NCI-H2081 treated with DMSO at 0.1 percent for 48 hours (cell line): ENCODE measurements around the gene PUS10.
"Not testable (repeated sequence)": the region's sequence is repeated elsewhere in the genome, so short reads cannot be mapped to it uniquely, and the experiment has no call there.

Experiments used
- DNase-seq: peaks from one replicate; lab custom pipeline; 2025; lab: John Stamatoyannopoulos, UW

PUS10 gene

DNA sequence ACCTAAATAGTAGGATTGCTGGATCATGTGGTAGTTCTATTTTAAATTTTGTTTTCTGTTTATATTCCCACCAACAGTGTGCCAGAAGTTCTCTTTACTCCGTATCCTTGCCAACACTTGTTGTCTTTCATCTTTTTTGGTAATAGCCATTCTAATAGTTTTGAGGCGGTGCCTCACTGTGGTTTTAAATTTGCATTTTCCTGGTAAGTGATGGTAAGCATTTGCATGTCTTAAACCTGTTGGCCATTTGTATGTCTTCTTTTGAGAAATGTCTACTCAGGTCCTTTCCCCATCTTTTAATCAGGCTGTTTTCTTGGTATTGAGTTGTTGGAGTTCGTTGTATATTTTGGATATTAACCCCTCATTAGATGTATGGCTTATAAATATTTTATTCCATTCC lies 85.1 kb downstream of the PUS10 start:
- no peak for DNase-seq

DNA sequence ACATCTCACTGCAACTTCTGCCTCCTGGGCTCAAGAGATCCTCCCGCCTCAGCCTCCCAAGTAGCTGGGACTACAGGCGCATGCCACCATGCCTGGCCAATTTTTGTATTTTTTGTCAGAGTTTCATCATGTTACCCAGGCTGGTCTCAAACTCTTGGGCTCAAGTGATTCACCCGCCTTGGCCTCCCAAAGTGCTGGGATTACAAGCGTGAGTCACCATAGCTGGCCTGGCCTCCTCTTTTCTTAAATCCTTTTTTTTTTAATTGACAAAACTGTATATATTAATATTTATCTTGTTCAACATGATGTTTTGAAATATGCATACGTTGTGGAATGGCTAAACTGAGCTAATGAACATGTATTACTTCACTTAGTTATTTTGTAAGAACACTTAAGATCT lies 86.0 kb downstream of the PUS10 start:
- DNase-seq: not testable (repeated sequence)

DNA sequence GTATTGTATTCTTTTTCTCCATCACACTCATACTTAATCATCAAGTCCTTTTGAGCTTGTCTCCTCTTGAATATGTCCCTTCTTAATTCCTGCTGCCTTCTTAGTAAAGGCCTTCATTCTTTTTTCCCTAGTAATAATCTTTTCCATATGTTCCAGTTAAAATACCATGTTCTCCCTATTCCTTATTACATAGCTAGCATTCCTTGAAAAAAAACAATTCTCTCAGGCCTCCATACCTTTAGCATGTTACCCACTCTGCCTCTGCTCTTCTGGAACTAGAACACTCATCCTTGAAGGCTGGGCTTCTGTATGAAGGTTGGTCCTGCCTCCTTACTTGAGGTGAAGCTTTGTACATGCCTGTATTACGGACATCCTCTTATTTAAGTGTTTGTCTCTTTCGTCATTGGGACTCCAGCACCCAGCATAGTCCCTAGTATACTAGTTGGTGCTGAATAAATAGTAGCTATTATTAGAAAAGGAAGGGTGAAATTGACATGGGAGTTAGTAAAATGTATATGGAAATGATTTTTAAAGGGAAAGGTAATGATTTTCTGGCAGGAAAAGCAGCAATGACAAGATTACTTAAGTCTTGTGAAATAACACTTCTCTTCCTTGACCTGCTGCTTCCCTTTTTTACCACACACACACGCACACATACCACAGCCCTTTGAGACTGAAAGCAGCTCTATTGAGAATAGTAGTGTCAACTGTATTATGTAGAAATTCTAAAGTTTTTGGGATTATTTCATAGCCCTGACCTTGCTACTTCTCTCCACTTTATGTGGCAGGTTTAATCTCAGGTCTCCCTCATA lies 91.1 kb downstream of the PUS10 start:
- no peak for DNase-seq

DNA sequence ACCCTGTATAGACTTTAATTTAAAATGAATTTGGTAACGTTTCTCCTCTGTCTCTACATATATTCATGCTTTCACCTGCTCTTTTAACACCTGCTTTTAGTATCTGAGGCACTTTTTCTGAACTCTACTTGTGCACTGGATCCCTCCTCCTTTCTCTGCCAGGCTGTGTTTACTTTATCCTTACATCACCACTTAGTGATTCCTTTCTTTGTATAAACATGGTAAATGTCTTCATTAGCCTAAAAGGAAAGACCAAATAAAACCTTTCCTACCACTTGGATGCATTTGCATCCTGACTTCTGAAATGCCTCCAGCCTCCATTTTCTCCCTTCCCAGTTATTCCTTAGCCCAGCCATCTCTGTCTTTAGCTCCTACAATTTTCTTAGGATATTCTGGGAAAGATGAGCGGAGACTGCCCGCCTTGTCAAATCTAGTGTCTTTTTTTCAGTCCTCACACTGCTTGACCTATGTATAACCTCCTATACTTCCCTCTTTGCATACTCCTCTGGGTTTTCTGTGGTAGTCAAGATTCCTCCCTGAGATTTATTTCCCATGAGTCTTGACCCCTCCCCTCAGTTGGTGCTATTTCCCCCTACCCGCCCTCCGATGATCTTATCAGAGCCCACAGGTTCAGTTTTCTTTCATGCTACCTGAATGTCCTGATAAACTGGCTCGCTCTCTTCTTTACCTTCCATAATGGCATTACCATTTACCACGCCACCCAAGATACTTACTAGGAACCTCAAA lies 91.9 kb downstream of the PUS10 start:
- no peak for DNase-seq

DNA sequence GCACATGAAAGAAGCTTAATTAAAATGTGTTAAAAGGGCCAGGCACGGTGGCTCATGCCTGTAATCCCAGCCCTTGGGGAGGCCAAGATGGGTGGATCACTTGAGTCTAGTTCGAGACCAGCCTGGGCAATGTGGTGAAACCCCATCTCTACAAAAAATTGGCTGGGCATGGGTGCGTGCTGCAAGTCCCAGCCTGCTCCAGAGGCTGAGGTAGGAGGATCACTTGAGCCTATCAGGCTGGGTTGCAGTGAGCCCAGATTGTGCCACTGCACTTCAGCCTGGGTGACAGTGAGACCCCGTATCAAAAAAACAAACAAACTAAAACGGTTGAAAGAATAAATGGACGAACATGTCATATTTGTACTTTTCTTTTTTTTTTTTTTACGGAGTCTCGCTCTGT lies 110.7 kb downstream of the PUS10 start:
- no peak for DNase-seq

DNA sequence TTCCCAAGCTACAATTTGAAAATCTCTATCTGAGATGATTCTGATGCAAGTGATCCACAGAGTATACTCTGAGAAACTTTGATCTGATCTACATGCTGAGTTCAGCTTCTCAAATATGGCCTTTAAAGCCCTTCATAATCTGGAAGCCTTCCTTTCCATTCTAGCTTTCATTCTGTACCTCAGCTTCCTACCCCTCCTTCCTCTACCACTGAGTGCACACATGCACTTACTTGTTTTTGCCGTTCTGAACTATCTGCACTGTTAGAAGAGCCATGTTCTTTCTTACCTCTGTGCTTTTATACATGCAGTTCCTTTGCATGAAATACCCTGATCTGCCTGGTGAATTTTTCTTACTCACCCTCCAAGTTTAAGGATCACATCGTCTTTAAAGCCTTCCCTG lies 111.7 kb downstream of the PUS10 start:
- no peak for DNase-seq

DNA sequence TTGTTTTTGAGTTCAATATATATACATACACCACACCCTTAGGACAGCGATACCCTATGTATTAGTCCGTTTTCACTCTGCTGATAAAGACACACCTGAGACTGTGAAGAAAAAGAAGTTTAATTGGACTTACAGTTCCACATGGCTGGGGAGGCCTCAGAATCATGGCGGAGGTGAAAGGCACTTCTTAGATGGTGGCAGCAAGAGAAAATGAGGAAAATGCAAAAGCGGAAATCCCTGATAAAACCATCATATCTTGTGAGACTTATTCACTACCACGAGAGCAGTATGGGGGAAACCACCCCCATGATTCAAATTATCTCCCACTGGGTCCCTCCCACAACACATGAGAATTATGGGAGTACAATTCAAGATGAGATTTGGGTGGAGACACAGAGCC lies 112.2 kb downstream of the PUS10 start:
- DNase-seq: not testable (repeated sequence)

DNA sequence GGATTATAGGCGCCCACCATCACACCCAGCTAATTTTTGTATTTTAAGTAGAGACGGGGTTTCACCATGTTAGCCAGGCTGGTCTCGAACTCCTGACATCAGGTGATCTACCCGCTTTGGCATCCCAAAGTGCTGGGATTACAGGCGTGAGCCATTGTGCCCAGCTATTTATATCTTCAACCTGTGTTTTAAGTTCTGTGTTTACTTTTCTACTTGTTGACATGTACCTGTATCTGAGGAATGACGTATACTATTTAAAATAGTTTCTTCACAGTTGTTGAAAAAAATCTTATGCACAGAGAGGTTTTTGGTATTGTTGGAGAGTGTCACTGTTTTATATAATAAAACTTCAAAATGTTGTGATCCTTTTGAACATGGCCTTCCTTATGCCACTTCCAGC lies 116.8 kb downstream of the PUS10 start:
- DNase-seq: not testable (repeated sequence)

DNA sequence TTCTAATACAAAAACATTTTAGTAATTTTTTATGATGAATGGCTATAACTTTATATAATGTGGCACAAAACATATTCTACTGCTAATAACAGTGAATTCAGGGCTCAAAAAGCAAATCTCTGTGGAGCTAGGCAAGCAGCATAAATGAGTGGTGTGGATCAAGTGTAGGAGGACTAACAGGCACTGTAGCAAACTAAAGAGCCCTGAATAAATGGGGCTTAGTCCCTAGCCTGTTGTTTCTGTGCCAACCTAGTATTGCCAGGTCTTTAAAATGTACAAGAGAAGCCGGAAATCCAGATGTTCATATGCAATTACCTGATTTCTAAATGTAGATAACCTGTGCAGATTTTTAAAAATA lies 118.2 kb downstream of the PUS10 start:
- no peak for DNase-seq

DNA sequence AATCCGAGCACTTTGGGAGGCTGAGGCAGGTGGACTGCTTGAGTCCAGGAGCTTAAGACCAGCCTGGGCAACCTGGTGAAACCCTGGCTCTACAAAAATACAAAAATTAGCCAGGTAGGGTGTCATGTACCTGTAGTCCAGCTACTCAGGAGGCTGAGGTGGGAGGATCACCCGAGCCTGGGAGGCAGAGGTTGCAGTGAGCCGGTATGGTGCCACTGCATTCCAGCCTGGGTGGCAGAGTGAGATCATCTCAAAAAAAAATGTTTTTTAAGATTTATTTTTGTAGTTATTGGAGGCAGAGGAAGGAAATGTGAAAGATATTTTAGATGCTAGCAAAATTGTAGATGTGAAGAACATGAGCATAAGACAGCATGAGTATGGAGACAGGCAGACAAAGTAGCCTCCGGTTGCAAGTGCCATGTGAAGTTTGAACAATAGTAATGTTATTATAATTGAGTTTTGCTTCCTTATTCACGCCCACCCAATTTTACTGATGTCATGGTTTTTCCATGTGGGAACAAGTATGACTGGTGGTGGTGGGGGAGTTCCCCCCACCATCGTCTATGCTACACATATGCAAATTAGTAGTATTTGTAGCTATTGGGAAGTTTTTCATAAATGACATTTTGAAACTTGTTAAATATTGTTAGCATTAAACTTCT lies 118.7 kb downstream of the PUS10 start:
- no peak for DNase-seq

DNA sequence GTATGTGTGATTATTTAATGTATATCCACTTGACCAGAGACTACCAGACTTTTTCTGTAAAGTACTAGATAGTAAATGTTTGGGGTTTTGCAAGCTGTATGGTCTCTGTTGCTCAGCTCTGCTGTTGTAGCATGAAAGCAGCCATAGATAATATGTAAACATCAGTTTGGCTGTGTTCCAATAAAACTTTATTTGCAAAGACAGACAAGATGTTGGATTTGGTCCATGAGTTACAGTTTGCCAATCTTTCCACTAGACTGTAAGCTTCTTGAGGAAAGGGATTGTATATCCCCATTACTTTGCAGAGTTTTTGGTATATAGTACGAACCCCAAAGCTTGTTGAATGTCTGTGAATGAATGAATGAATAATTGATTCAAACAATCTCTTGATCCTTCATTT lies 119.5 kb downstream of the PUS10 start:
- DNase-seq: no peak
